ENCODE results near the gene HUS1. TPM values are rescaled to one million over a fixed set of nuclear protein-coding genes. Genes with fewer than 3 reads are reported as not detected.
"Not testable (repeated sequence)": the region's sequence is repeated elsewhere in the genome, so short reads cannot be mapped to it uniquely, and the experiment has no call there.

HUS1 gene
- total and polyA plus RNA-seq, 3 experiments from 2014 or later = 35.0 to 65.0 (median 64.9) TPM

GRCh38 chr7:47942651-47943050 is 36.8 kb downstream of the HUS1 start:
- H3K36me3 ChIP-seq (ENCODE audit: insufficient read depth, low read length); CTCF ChIA-PET; H3K4me3 Mint-ChIP-seq; H3K27me3 Mint-ChIP-seq; DNase-seq; H3K27ac ChIP-seq (ENCODE audit: low read depth, low read length); H3K9me3 Mint-ChIP-seq; H3K27me3 ChIP-seq (ENCODE audit: insufficient read depth, low read length, poor library complexity, severe bottlenecking); POLR2A ChIA-PET; H3K4me3 ChIP-seq (ENCODE audit: low read length); H3K27ac Mint-ChIP-seq; H3K9me3 ChIP-seq (ENCODE audit: low read length); H3K4me1 Mint-ChIP-seq; H3K36me3 Mint-ChIP-seq; H3K4me1 ChIP-seq (ENCODE audit: insufficient read depth, low read length): not testable (repeated sequence)

- Histone ChIP-seq H3K27me3 (ENCODE audit: insufficient read depth, low read length, poor library complexity, severe bottlenecking) (no peaks in the 10 kb centered on the region), H3K27ac (ENCODE audit: low read depth, low read length) (no peak overlapping the region), H3K9me3 (ENCODE audit: low read length) (no peaks in the 10 kb centered on the region), H3K4me1 (ENCODE audit: insufficient read depth, low read length) (no peaks in the 10 kb centered on the region), H3K4me3 (ENCODE audit: low read length) (no peak overlapping the region), H3K36me3 (ENCODE audit: insufficient read depth, low read length) (no peaks in the 10 kb centered on the region)
- no peaks in the 10 kb centered on the region for H3K4me1 Mint-ChIP-seq
- DNase-seq = no peak
- no peaks in the 10 kb centered on the region for H3K9me3 Mint-ChIP-seq
- H3K4me3 Mint-ChIP-seq = no peak overlapping the region
- ChIA-PET POLR2A (no interaction called here), CTCF (no interaction called here)
- no peaks in the 10 kb centered on the region for H3K36me3 Mint-ChIP-seq
- peaks cover 0 to 5% of the 10 kb centered on the region in 2 donors for H3K27me3 Mint-ChIP-seq
- no peak overlapping the region for H3K27ac Mint-ChIP-seq
These were observed 37.3 kb downstream of the HUS1 start for GRCh38 chr7:47942132-47942531.

DNA sequence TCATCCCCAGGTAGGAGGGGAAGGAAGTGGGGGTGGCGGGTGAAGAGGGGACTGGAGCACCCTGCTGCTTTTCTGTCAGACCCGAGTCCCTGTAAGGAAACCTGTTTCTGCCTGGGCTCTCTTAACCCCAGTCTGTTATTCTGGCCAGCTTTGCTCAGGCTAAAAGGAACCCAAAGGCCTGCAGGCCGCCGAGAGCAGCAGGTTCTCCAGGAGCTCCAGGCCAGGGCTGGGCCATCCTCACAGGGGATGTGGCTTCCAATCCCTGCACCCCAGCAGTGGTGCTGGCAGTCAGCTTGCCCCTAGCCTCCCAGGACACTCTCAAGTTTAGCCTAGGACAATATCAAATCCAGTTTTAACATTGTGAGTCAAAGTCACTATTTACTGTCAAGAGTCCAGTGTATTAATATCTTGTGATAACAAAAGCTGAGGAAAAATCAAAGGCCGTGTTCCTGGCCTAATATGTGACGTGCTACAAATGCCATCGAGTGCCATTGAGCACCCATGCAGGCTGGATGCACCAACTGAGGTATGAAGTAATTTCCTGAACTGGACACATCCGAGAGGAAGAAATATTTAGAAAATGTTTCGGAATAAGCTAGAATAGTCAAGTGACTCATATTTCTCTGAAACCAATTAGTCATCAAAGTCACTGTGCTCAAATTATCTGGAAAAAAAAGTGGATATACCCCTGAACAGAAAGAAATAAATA is 38.1 kb downstream of the HUS1 start:
- Mint-ChIP-seq H3K27ac (no peak overlapping the region), H3K36me3 (peaks cover 0 to under 1% (median 0%) of the 10 kb centered on the region in 3 donors), H3K9me3 (no peaks in the 10 kb centered on the region), H3K4me1 (no peaks in the 10 kb centered on the region), H3K4me3 (no peak overlapping the region), H3K27me3 (peaks cover 0 to 5% of the 10 kb centered on the region in 2 donors)
- ChIA-PET CTCF (no interaction called here), POLR2A (no interaction called here)
- H3K27me3 ChIP-seq (ENCODE audit: insufficient read depth, low read length, poor library complexity, severe bottlenecking) = no peaks in the 10 kb centered on the region
- H3K4me3 ChIP-seq (ENCODE audit: low read length) = no peak overlapping the region
- H3K4me1 ChIP-seq (ENCODE audit: insufficient read depth, low read length) = no peaks in the 10 kb centered on the region
- no peak for DNase-seq
- H3K9me3 ChIP-seq (ENCODE audit: low read length) = no peaks in the 10 kb centered on the region
- no peak overlapping the region for H3K27ac ChIP-seq (ENCODE audit: low read depth, low read length)
- H3K36me3 ChIP-seq (ENCODE audit: insufficient read depth, low read length) = no peaks in the 10 kb centered on the region

GRCh38 chr7:47940088-47941013 is 39.1 kb downstream of the HUS1 start:
- no peak overlapping the region for H3K27ac ChIP-seq (ENCODE audit: low read depth, low read length)
- Mint-ChIP-seq H3K4me3 (no peak overlapping the region), H3K27ac (no peak overlapping the region), H3K4me1 (no peaks in the 10 kb centered on the region), H3K36me3 (peaks cover 0 to 3% (median 0%) of the 10 kb centered on the region in 3 donors), H3K27me3 (peaks cover 0 to 5% of the 10 kb centered on the region in 2 donors), H3K9me3 (no peaks in the 10 kb centered on the region)
- H3K27me3 ChIP-seq (ENCODE audit: insufficient read depth, low read length, poor library complexity, severe bottlenecking) = no peaks in the 10 kb centered on the region
- H3K4me3 ChIP-seq (ENCODE audit: low read length) = no peak overlapping the region
- DNase-seq = no peak
- H3K4me1 ChIP-seq (ENCODE audit: insufficient read depth, low read length) = no peaks in the 10 kb centered on the region
- no peaks in the 10 kb centered on the region for H3K9me3 ChIP-seq (ENCODE audit: low read length)
- ChIA-PET POLR2A (no interaction called here), CTCF (interaction anchor here (2.2 kb wide), 1 partner anchor 170 kb away, joined by 5 read pairs; no protein-coding TSS in a partner anchor)
- no peaks in the 10 kb centered on the region for H3K36me3 ChIP-seq (ENCODE audit: insufficient read depth, low read length)

DNA sequence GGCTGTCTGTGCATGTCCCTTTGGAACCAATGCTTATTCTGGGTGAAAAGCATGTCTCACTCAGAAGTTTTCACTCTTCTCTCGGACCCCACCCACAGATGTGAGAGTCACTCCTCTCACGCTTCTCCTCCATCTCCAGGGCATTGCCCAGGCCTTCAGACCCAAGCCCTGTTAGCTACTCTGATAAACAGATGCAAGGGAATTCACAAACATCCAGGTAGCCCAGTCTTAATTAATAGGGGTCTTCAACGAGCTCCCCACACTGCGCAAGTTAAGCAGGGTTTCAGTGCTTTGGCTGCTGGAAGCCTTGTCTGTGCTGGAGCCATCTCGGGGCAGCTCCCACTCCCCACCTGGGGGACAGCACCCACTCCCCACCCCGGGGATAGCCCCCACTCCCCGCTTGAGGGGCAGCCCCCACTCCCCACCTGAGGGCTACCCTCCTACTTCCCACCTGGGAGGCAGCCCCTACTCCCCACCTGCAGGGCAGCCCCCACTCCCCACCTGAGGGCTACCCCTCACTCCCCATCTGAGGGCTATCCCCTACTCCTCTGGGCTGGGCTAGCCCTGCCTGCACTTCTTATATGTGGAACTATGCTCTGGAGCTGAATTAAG is 39.9 kb downstream of the HUS1 start:
- Histone ChIP-seq H3K27me3 (ENCODE audit: insufficient read depth, low read length, poor library complexity, severe bottlenecking) (no peaks in the 10 kb centered on the region), H3K4me3 (ENCODE audit: low read length) (no peak overlapping the region), H3K27ac (ENCODE audit: low read depth, low read length) (no peak overlapping the region), H3K9me3 (ENCODE audit: low read length) (no peaks in the 10 kb centered on the region), H3K4me1 (ENCODE audit: insufficient read depth, low read length) (no peaks in the 10 kb centered on the region), H3K36me3 (ENCODE audit: insufficient read depth, low read length) (no peaks in the 10 kb centered on the region)
- peaks cover 0 to 5% of the 10 kb centered on the region in 2 donors for H3K27me3 Mint-ChIP-seq
- no peaks in the 10 kb centered on the region for H3K9me3 Mint-ChIP-seq
- H3K4me3 Mint-ChIP-seq = no peak overlapping the region
- H3K27ac Mint-ChIP-seq = no peak overlapping the region
- H3K36me3 Mint-ChIP-seq = peaks cover 0 to 3% (median 0%) of the 10 kb centered on the region in 3 donors
- POLR2A ChIA-PET = no interaction called here
- DNase-seq = no peak
- no peaks in the 10 kb centered on the region for H3K4me1 Mint-ChIP-seq
- CTCF ChIA-PET = interaction anchor here (2.2 kb wide), 1 partner anchor 171 kb away, joined by 5 read pairs; no protein-coding TSS in a partner anchor

DNA sequence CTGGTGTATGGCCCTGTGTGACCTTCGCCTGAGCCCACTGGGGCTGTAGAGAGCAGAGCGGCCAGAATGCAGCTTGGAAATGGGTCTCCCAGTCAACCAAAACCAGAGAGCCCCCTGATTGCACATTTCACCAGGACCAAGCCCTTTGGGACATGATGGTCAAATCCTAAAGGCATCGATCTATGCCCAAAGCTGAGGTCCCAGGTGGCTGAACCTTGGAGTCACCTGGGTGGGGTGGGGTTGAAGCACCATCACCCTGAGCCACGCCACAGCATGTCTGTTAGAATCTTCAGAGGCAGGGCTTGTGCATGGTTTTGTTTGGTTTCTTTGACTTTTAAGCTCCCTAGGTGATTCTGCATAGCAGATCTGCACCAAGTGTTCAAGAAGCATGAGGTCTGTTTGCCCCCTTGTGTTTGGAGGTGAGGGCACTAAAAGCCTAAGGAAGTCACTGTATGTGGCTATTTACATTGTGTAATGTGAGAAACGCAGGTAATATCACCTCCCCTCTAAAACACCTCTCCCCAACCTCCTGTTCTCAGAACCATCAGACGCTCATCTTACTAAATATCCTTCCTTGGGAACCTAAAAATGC is 40.7 kb downstream of the HUS1 start:
- Mint-ChIP-seq H3K4me1 (no peaks in the 10 kb centered on the region), H3K4me3 (no peak overlapping the region), H3K36me3 (peaks cover 0 to 3% (median 0%) of the 10 kb centered on the region in 3 donors), H3K27me3 (peaks cover 0 to 2% of the 10 kb centered on the region in 2 donors), H3K9me3 (no peaks in the 10 kb centered on the region), H3K27ac (peak overlapping the region in 1 of 8 donors; percentile 11)
- no peak for DNase-seq
- Histone ChIP-seq H3K27ac (ENCODE audit: low read depth, low read length) (no peak overlapping the region), H3K4me3 (ENCODE audit: low read length) (no peak overlapping the region), H3K9me3 (ENCODE audit: low read length) (no peaks in the 10 kb centered on the region), H3K27me3 (ENCODE audit: insufficient read depth, low read length, poor library complexity, severe bottlenecking) (no peaks in the 10 kb centered on the region), H3K36me3 (ENCODE audit: insufficient read depth, low read length) (no peaks in the 10 kb centered on the region), H3K4me1 (ENCODE audit: insufficient read depth, low read length) (no peaks in the 10 kb centered on the region)
- CTCF ChIA-PET = interaction anchor here (2.2 kb wide), 1 partner anchor 172 kb away, joined by 5 read pairs; no protein-coding TSS in a partner anchor
- POLR2A ChIA-PET = no interaction called here

DNA sequence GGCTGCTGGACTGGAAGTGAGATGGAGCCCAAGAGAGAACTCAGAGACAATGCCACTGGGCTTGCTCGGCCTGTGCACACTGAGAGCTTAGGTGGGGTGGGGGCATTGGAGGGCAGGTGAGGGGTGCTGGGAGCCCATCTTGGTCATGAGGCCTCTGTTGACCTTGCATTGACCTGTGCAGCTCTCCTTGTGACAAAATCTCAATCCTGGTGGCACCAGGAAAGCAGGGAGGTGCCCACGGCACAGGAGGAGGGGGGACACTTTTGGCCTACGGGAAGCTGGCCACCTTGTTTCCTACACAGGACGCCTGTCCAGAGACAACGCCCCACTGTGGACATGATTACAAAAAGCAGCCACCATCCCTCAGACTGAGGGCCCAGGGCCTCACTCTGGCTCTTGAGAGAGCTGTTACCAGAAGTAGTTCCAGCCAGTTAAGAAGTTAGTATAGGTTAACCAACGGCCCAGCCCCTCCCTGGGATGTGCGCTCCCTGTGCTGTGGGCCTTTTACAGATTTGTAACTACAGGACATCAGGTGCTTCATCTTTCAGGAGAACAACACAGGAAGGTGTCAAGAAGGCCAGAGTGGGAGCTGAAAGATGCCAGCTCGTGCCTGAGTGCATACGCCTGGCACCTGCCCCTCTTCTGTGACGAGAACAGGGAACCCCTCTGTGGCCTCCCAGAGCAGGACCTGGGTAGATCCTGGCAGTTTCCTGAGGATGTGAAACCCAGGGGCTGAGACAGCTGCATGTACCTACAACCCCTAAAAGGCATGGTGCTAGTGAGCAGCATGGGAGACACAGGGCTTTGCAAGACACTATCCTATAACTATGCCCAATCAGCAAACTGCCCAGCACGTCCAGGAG is 41.5 kb downstream of the HUS1 start:
- Histone ChIP-seq H3K27ac (ENCODE audit: low read depth, low read length) (no peak overlapping the region), H3K4me1 (ENCODE audit: insufficient read depth, low read length) (no peaks in the 10 kb centered on the region), H3K36me3 (ENCODE audit: insufficient read depth, low read length) (no peaks in the 10 kb centered on the region), H3K4me3 (ENCODE audit: low read length) (no peak overlapping the region), H3K9me3 (ENCODE audit: low read length) (no peaks in the 10 kb centered on the region), H3K27me3 (ENCODE audit: insufficient read depth, low read length, poor library complexity, severe bottlenecking) (no peaks in the 10 kb centered on the region)
- ChIA-PET POLR2A (no interaction called here), CTCF (interaction anchor here (2.2 kb wide), 1 partner anchor 173 kb away, joined by 5 read pairs; no protein-coding TSS in a partner anchor)
- Mint-ChIP-seq H3K27ac (peak overlapping the region in 1 of 8 donors; percentile 85), H3K9me3 (no peaks in the 10 kb centered on the region), H3K4me1 (no peaks in the 10 kb centered on the region), H3K4me3 (no peak overlapping the region), H3K36me3 (peaks cover 0 to 3% (median 0%) of the 10 kb centered on the region in 3 donors), H3K27me3 (peaks cover 0 to 2% of the 10 kb centered on the region in 2 donors)
- DNase-seq = no peak

Measured in CD8-positive, alpha-beta memory T cell (primary cell).